GM12878 (cell line): Measurements from ENCODE around the gene RNF167. TPM values are rescaled to one million over a fixed set of nuclear protein-coding genes. Genes with fewer than 3 reads are reported as not detected.

Source experiments
- ATF7 ChIP-seq: fragments of 450-650 bp; IDR thresholded peaks from 2 replicates; pipeline ENCODE4 v1.6.1; 2016; ENCODE audit warnings: low read depth, mild to moderate bottlenecking
- BCL11A ChIP-seq: IDR thresholded peaks from 2 replicates; pipeline ENCODE4 v1.6.1; 2011; ENCODE audit warnings: low read depth, low read length
- BHLHE40 ChIP-seq, 2 experiments: fragments of 450-650 bp in 1 of 2; IDR thresholded peaks; 2 replicates each; pipeline ENCODE4 v1.6.1; 2011 to 2017; ENCODE audit warnings: low read depth in 2 of 2, borderline replicate concordance in 1 of 2, improper control_type of control experiment in 1 of 2, low read length in 1 of 2, mild to moderate bottlenecking in 1 of 2
- CREB1 ChIP-seq: IDR thresholded peaks from 2 replicates; pipeline ENCODE4 v1.6.1; 2012; ENCODE audit warnings: low read depth, mild to moderate bottlenecking, inconsistent platforms
- CTCF ChIP-seq, 3 experiments: IDR thresholded peaks in 2 of 3; conservative IDR thresholded peaks in 1 of 3; 2 replicates each; pipeline ENCODE4 v1.5.1; 2011; ENCODE audit warnings: low read depth in 3 of 3, low read length in 3 of 3, mild to moderate bottlenecking in 3 of 3, control low read depth in 2 of 3, moderate library complexity in 2 of 3, inconsistent platforms in 1 of 3, mixed read lengths in 1 of 3; ENCODE audit not compliant: control insufficient read depth in 2 of 3, insufficient read depth in 1 of 3; ENCODE audit errors: extremely low read depth in 1 of 3
- JUND ChIP-seq: IDR thresholded peaks from 2 replicates; pipeline ENCODE4 v1.6.1; 2012; ENCODE audit warnings: low read depth, mild to moderate bottlenecking, low read length, improper control_type of control experiment, moderate library complexity
- MTA3 ChIP-seq: IDR thresholded peaks from 2 replicates; pipeline ENCODE4 v1.6.1; 2012; ENCODE audit warnings: low read length, inconsistent platforms, borderline replicate concordance
- POU2F2 ChIP-seq: IDR thresholded peaks from 3 replicates; pipeline ENCODE4 v1.6.1; 2011; ENCODE audit warnings: low read depth, mild to moderate bottlenecking, low read length, borderline replicate concordance
- RBBP5 ChIP-seq: fragments of 200-600 bp; sonication (generic); conservative IDR thresholded peaks from 2 replicates; pipeline ENCODE4 v1.6.1; 2016
- SMAD5 ChIP-seq: IDR thresholded peaks from 2 replicates; pipeline ENCODE4 v1.6.1; 2016; ENCODE audit warnings: antibody characterized with exemption, low read depth
- SP1 ChIP-seq: IDR thresholded peaks from one replicate; pipeline ENCODE4 v1.6.1; 2011; ENCODE audit warnings: low read depth, low read length
- TCF3 ChIP-seq: IDR thresholded peaks from 2 replicates; pipeline ENCODE4 v1.6.1; 2012; ENCODE audit warnings: low read depth, mild to moderate bottlenecking, low read length, borderline replicate concordance; ENCODE audit not compliant: insufficient read depth
- YBX1 ChIP-seq: fragments of 450-650 bp; IDR thresholded peaks from 2 replicates; pipeline ENCODE4 v1.6.1; 2016; ENCODE audit warnings: antibody characterized with exemption
- ZNF207 ChIP-seq: fragments of 450-650 bp; IDR thresholded peaks from 2 replicates; pipeline ENCODE4 v1.6.1; 2014; ENCODE audit warnings: antibody characterized with exemption, mild to moderate bottlenecking, borderline replicate concordance
- polyA plus RNA-seq, 11 experiments: library from polyadenylated mRNA; depleted of rRNA in 4 of 11; unstranded in 6 of 11; stranded (reverse) in 5 of 11; fragments of >200 nt; fragmentation: Nextera tagmentation in 4 of 11; fragmentation: Illumina TruSeq in 1 of 11; extraction: Ambion mirVana in 4 of 11; extraction: Trizol in 1 of 11; gene quantifications; 1 replicate in 1 of 11; 2 replicates in 10 of 11; pipeline versions ENCODE4 v1.2.1 to v1.2.3, GENCODE V29; 2011 to 2016; ENCODE audit warnings: inconsistent platforms in 2 of 11, missing spikeins in 2 of 11, low read depth in 1 of 11
- total RNA-seq, 4 experiments: library from RNA; depleted of rRNA in 3 of 4; stranded (reverse); fragments of >200 nt in 3 of 4; fragmentation: Illumina TruSeq in 1 of 4; extraction: Trizol in 1 of 4; gene quantifications; 2 replicates each; pipeline versions ENCODE4 v1.2.1 to v1.2.3, GENCODE V29; 2013 to 2021
- TF ChIP-seq, protein P1 (sequence below): fragments of 450-650 bp; IDR thresholded peaks from 2 replicates; pipeline ENCODE4 v1.6.1; 2016; ENCODE audit warnings: mild to moderate bottlenecking, moderate library complexity, borderline replicate concordance
- TF ChIP-seq, protein P2 (sequence below): IDR thresholded peaks from 2 replicates; pipeline ENCODE4 v1.6.1; 2011; ENCODE audit warnings: mild to moderate bottlenecking, low read depth, low read length, moderate library complexity; ENCODE audit not compliant: insufficient replicate concordance
- TF ChIP-seq, protein P3 (sequence below): fragments of 450-650 bp; IDR thresholded peaks from 2 replicates; pipeline ENCODE4 v1.6.1; 2017; ENCODE audit warnings: mild to moderate bottlenecking, moderate library complexity

RNF167 gene
- total and polyA plus RNA-seq, 10 of the 15 experiments (the other 5 are each of a cell fraction or from before 2014, with no cell fraction given): 33.6 to 147 (median 57.6) TPM

- peak; percentile 61 to 66 (median 66); a peak in 5 of 6 replicates for TF ChIP-seq CTCF (IDR thresholded peaks at IDR 0.05 in 2 of 3, conservative IDR thresholded peaks at IDR 0.05 in 1 of 3; ENCODE audit: control insufficient read depth in 2 of 3, extremely low read depth in 1 of 3, insufficient read depth in 1 of 3, low read depth in 3 of 3, low read length in 3 of 3)
- TF ChIP-seq SMAD5: 0 out of 2 replicates have a peak, but pooled peaks have one; percentile 65
- TF ChIP-seq POU2F2: peak; percentile 14; the same call in 1 of the 3 replicates
- TF ChIP-seq BCL11A: no peak
- TF ChIP-seq YBX1: no peak
- TF ChIP-seq, protein P1, sequence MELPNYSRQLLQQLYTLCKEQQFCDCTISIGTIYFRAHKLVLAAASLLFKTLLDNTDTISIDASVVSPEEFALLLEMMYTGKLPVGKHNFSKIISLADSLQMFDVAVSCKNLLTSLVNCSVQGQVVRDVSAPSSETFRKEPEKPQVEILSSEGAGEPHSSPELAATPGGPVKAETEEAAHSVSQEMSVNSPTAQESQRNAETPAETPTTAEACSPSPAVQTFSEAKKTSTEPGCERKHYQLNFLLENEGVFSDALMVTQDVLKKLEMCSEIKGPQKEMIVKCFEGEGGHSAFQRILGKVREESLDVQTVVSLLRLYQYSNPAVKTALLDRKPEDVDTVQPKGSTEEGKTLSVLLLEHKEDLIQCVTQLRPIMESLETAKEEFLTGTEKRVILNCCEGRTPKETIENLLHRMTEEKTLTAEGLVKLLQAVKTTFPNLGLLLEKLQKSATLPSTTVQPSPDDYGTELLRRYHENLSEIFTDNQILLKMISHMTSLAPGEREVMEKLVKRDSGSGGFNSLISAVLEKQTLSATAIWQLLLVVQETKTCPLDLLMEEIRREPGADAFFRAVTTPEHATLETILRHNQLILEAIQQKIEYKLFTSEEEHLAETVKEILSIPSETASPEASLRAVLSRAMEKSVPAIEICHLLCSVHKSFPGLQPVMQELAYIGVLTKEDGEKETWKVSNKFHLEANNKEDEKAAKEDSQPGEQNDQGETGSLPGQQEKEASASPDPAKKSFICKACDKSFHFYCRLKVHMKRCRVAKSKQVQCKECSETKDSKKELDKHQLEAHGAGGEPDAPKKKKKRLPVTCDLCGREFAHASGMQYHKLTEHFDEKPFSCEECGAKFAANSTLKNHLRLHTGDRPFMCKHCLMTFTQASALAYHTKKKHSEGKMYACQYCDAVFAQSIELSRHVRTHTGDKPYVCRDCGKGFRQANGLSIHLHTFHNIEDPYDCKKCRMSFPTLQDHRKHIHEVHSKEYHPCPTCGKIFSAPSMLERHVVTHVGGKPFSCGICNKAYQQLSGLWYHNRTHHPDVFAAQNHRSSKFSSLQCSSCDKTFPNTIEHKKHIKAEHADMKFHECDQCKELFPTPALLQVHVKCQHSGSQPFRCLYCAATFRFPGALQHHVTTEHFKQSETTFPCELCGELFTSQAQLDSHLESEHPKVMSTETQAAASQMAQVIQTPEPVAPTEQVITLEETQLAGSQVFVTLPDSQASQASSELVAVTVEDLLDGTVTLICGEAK: no peak
- TF ChIP-seq, protein P2, sequence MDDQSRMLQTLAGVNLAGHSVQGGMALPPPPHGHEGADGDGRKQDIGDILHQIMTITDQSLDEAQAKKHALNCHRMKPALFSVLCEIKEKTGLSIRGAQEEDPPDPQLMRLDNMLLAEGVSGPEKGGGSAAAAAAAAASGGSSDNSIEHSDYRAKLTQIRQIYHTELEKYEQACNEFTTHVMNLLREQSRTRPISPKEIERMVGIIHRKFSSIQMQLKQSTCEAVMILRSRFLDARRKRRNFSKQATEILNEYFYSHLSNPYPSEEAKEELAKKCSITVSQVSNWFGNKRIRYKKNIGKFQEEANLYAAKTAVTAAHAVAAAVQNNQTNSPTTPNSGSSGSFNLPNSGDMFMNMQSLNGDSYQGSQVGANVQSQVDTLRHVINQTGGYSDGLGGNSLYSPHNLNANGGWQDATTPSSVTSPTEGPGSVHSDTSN: peak; percentile 6
- no peak for TF ChIP-seq RBBP5
- TF ChIP-seq MTA3: no peak; the same call in 1 of the 2 replicates
- TF ChIP-seq BHLHE40 (IDR thresholded peaks at IDR 0.05; ENCODE audit: borderline replicate concordance in 1 of 2, low read depth in 2 of 2, low read length in 1 of 2): peak; percentile 65 to 93
- 0 out of 2 replicates have a peak, but pooled peaks have one; percentile 20 for TF ChIP-seq TCF3
- TF ChIP-seq JUND: 0 out of 2 replicates have a peak, but pooled peaks have one; percentile 4
- TF ChIP-seq, protein P3, sequence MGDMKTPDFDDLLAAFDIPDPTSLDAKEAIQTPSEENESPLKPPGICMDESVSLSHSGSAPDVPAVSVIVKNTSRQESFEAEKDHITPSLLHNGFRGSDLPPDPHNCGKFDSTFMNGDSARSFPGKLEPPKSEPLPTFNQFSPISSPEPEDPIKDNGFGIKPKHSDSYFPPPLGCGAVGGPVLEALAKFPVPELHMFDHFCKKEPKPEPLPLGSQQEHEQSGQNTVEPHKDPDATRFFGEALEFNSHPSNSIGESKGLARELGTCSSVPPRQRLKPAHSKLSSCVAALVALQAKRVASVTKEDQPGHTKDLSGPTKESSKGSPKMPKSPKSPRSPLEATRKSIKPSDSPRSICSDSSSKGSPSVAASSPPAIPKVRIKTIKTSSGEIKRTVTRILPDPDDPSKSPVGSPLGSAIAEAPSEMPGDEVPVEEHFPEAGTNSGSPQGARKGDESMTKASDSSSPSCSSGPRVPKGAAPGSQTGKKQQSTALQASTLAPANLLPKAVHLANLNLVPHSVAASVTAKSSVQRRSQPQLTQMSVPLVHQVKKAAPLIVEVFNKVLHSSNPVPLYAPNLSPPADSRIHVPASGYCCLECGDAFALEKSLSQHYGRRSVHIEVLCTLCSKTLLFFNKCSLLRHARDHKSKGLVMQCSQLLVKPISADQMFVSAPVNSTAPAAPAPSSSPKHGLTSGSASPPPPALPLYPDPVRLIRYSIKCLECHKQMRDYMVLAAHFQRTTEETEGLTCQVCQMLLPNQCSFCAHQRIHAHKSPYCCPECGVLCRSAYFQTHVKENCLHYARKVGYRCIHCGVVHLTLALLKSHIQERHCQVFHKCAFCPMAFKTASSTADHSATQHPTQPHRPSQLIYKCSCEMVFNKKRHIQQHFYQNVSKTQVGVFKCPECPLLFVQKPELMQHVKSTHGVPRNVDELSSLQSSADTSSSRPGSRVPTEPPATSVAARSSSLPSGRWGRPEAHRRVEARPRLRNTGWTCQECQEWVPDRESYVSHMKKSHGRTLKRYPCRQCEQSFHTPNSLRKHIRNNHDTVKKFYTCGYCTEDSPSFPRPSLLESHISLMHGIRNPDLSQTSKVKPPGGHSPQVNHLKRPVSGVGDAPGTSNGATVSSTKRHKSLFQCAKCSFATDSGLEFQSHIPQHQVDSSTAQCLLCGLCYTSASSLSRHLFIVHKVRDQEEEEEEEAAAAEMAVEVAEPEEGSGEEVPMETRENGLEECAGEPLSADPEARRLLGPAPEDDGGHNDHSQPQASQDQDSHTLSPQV: peak; percentile 83; the same call in 1 of the 2 replicates
- peak; percentile 22 for TF ChIP-seq SP1
- TF ChIP-seq ATF7: 0 out of 2 replicates have a peak, but pooled peaks have one; percentile 19
- TF ChIP-seq ZNF207: peak; percentile 17; the same call in 1 of the 2 replicates
- TF ChIP-seq CREB1: peak; percentile 90
Observed at GRCh38 chr17:4986951-4987766, 47.1 kb downstream of the RNF167 start, which contains the start of gene CAMTA2 (continued).
